Measurements from ENCODE around the gene ALK.

DNA sequence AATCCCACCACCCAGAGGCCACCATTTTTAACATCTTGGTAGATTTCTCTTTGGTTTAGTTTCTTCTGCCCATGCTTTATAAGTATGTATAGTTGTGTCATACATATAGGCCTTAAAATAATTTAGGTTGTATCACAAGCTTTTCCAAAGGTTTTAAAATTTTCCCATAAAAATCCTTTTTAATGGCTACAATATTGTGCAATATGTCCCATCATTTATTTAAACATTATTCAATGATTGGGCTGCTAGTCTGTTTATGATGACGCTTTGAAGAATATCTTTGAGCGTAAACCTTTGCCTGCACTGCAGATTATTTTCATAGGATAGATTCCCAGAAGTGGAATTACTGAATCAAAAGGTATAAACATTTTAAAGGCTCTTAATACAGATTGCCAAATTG, 588.8 kb downstream of the ALK start:
- TF ChIP-seq, protein P1, sequence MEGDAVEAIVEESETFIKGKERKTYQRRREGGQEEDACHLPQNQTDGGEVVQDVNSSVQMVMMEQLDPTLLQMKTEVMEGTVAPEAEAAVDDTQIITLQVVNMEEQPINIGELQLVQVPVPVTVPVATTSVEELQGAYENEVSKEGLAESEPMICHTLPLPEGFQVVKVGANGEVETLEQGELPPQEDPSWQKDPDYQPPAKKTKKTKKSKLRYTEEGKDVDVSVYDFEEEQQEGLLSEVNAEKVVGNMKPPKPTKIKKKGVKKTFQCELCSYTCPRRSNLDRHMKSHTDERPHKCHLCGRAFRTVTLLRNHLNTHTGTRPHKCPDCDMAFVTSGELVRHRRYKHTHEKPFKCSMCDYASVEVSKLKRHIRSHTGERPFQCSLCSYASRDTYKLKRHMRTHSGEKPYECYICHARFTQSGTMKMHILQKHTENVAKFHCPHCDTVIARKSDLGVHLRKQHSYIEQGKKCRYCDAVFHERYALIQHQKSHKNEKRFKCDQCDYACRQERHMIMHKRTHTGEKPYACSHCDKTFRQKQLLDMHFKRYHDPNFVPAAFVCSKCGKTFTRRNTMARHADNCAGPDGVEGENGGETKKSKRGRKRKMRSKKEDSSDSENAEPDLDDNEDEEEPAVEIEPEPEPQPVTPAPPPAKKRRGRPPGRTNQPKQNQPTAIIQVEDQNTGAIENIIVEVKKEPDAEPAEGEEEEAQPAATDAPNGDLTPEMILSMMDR (IDR thresholded peaks at IDR 0.05) = no peak
- TF ChIP-seq POLR2A (IDR thresholded peaks at IDR 0.05) = no peak
